GM12878 (cell line): ENCODE measurements around the gene IL22RA2. TPM values are rescaled to one million over a fixed set of nuclear protein-coding genes. Genes with fewer than 3 reads are reported as not detected.

Source experiments
- ATAC-seq: fragments of 200-7000 bp; cut with Tn5 transposase; 3 replicates; pipeline ENCODE4 v1.9.1; 2020; ENCODE audit warnings: mild to moderate bottlenecking, moderate library complexity
- BruUV-seq: library from RNA; stranded (reverse); fragments of 400-500 nt; replicated peaks from 2 replicates; lab custom pipeline; 2021; lab: Mats Ljungman, UMichigan
- CTCF ChIA-PET: fragments of 300-600 bp; sonication (Branson Sonifier 250); formaldehyde crosslinking; extraction: SDS; loops from one replicate; lab custom pipeline; 2021; ENCODE audit warnings: inconsistent platforms; lab: Yijun Ruan, JAX
- POLR2A ChIA-PET: fragments of 350-600 bp; formaldehyde crosslinking; extraction: SDS; loops from one replicate; lab custom pipeline; 2021; ENCODE audit warnings: inconsistent platforms; lab: Charles Lee
- RAD21 ChIA-PET: fragments of 300-600 bp; sonication (Branson Sonifier 250); formaldehyde crosslinking; loops from one replicate; lab custom pipeline; 2023; ENCODE audit warnings: antibody characterized with exemption; ENCODE audit not compliant: unreplicated experiment; lab: Charles Lee
- SMC1A ChIA-PET: fragments of 300-600 bp; sonication (Branson Sonifier 250); formaldehyde crosslinking; loops from one replicate; lab custom pipeline; 2023; ENCODE audit not compliant: unreplicated experiment, uncharacterized antibody; lab: Charles Lee
- DNase-seq: peaks from one replicate; pipeline ENCODE4 v3.0.0-alpha.2; 2011; ENCODE audit warnings: low read depth, low spot score
- FAIRE-seq: peaks from 3 replicates; lab custom pipeline; 2011; peaks lifted over from hg19 to GRCh38; lab: Jason Lieb, UNC
- H2AFZ ChIP-seq: 2 replicates; pipeline ENCODE4 v1.6.0; 2011; ENCODE audit warnings: low read depth, low read length, control low read depth; ENCODE audit not compliant: control insufficient read depth
- H3K27ac ChIP-seq: 2 replicates; pipeline ENCODE4 v1.5.1; 2011; ENCODE audit warnings: control low read depth; ENCODE audit not compliant: control insufficient read depth, insufficient read depth
- H3K27me3 ChIP-seq, 2 experiments: replicated peaks in 1 of 2; 2 replicates each; pipeline versions ENCODE4 v1.6.0 to v1.6.1; 2011; ENCODE audit warnings: low read length in 1 of 2; ENCODE audit not compliant: control insufficient read depth in 2 of 2, insufficient read depth in 2 of 2
- H3K36me3 ChIP-seq, 2 experiments: 2 replicates each; pipeline ENCODE4 v1.5.1; 2011; ENCODE audit warnings: low read length in 1 of 2; ENCODE audit not compliant: control insufficient read depth in 2 of 2, insufficient read depth in 2 of 2
- H3K4me1 ChIP-seq: 2 replicates; pipeline ENCODE4 v1.6.1; 2011; ENCODE audit warnings: mild to moderate bottlenecking, low read length, moderate library complexity, mixed read lengths; ENCODE audit not compliant: control insufficient read depth, insufficient read depth
- H3K4me2 ChIP-seq: 2 replicates; pipeline ENCODE4 v1.6.0; 2011; ENCODE audit warnings: control low read depth; ENCODE audit not compliant: control insufficient read depth, insufficient read depth
- H3K4me3 ChIP-seq: fragments of 200-600 bp; sonication (generic); 2 replicates; pipeline ENCODE4 v1.5.1; 2016
- H3K79me2 ChIP-seq: 2 replicates; pipeline ENCODE4 v1.6.0; 2011; ENCODE audit warnings: low read length; ENCODE audit not compliant: control insufficient read depth, insufficient read depth
- H3K9ac ChIP-seq: 2 replicates; pipeline ENCODE4 v1.8.0; 2011; ENCODE audit warnings: low read length, control low read depth, mixed read lengths; ENCODE audit not compliant: control insufficient read depth, insufficient read depth
- H3K9me3 ChIP-seq: replicated peaks from 3 replicates; pipeline ENCODE4 v1.5.1; 2011; ENCODE audit warnings: mild to moderate bottlenecking, low read length; ENCODE audit not compliant: control insufficient read depth, insufficient read depth
- H4K20me1 ChIP-seq: 2 replicates; pipeline ENCODE4 v1.6.0; 2011; ENCODE audit not compliant: control insufficient read depth, insufficient read depth
- CBX5 ChIP-seq: sonication (generic); IDR thresholded peaks from 2 replicates; pipeline ENCODE4 v1.6.1; 2016; ENCODE audit warnings: low read depth, moderate library complexity, mild to moderate bottlenecking, inconsistent platforms
- HSF1 ChIP-seq: fragments of 150-350 bp; IDR thresholded peaks from 2 replicates; pipeline ENCODE4 v1.6.1; 2014; ENCODE audit warnings: mild to moderate bottlenecking, low read depth, low read length
- NBN ChIP-seq: fragments of 450-650 bp; IDR thresholded peaks from 2 replicates; pipeline ENCODE4 v1.6.1; 2016
- NFIC ChIP-seq: IDR thresholded peaks from 2 replicates; pipeline ENCODE4 v1.6.1; 2012; ENCODE audit warnings: low read depth, mild to moderate bottlenecking, inconsistent platforms, low read length, moderate library complexity
- NKRF ChIP-seq: fragments of 450-650 bp; conservative IDR thresholded peaks from 2 replicates; pipeline ENCODE4 v1.6.1; 2017; ENCODE audit warnings: mild to moderate bottlenecking, moderate library complexity
- POU2F2 ChIP-seq: IDR thresholded peaks from 3 replicates; pipeline ENCODE4 v1.6.1; 2011; ENCODE audit warnings: low read depth, mild to moderate bottlenecking, low read length, borderline replicate concordance
- TBL1XR1 ChIP-seq: IDR thresholded peaks from 2 replicates; pipeline ENCODE4 v1.6.1; 2012; ENCODE audit warnings: low read depth, low read length, improper control_type of control experiment
- USF1 ChIP-seq: IDR thresholded peaks from 2 replicates; pipeline ENCODE4 v1.6.1; 2011; ENCODE audit warnings: borderline replicate concordance, low read depth, mild to moderate bottlenecking, moderate library complexity, mixed read lengths, low read length; ENCODE audit not compliant: insufficient read depth; ENCODE audit errors: extremely low read length
- WRNIP1 ChIP-seq: IDR thresholded peaks from 2 replicates; pipeline ENCODE4 v1.6.1; 2011; ENCODE audit warnings: low read depth, low read length, improper control_type of control experiment, borderline replicate concordance
- ZNF592 ChIP-seq: fragments of 450-650 bp; IDR thresholded peaks from 2 replicates; pipeline ENCODE4 v1.6.1; 2017; ENCODE audit warnings: mild to moderate bottlenecking, moderate library complexity
- WGBS: methylation state at CpG from one replicate; pipeline ENCODE4 v1.1.6; 2016; ENCODE audit warnings: low lambda C conversion rate; ENCODE audit not compliant: insufficient replicate concordance, insufficient coverage; ENCODE audit errors: missing lambda C conversion rate; 5-methylcytosine and 5-hydroxymethylcytosine counted together
- in situ Hi-C: fragments of 300-500 bp; cut with MboI; formaldehyde crosslinking; loops from 9 replicates; pipeline ENCODE4 v1.14.3; 2018; ENCODE audit warnings: mixed read lengths
- intact Hi-C: fragments of 100-400 bp; cut with micrococcal nuclease; formaldehyde crosslinking; loops from one replicate; pipeline ENCODE4 v1.14.2; 2022; ENCODE audit not compliant: unreplicated experiment
- polyA plus RNA-seq, 11 experiments: library from polyadenylated mRNA; depleted of rRNA in 4 of 11; unstranded in 6 of 11; stranded (reverse) in 5 of 11; fragments of >200 nt; fragmentation: Nextera tagmentation in 4 of 11; fragmentation: Illumina TruSeq in 1 of 11; extraction: Ambion mirVana in 4 of 11; extraction: Trizol in 1 of 11; gene quantifications; 1 replicate in 1 of 11; 2 replicates in 10 of 11; pipeline versions ENCODE4 v1.2.1 to v1.2.3, GENCODE V29; 2011 to 2016; ENCODE audit warnings: inconsistent platforms in 2 of 11, missing spikeins in 2 of 11, low read depth in 1 of 11
- total RNA-seq, 4 experiments: library from RNA; depleted of rRNA in 3 of 4; stranded (reverse); fragments of >200 nt in 3 of 4; fragmentation: Illumina TruSeq in 1 of 4; extraction: Trizol in 1 of 4; gene quantifications; 2 replicates each; pipeline versions ENCODE4 v1.2.1 to v1.2.3, GENCODE V29; 2013 to 2021

The IL22RA2 gene
- total and polyA plus RNA-seq, 10 of the 15 experiments (the other 5 are each of a cell fraction or from before 2014, with no cell fraction given) = 0.05 to 0.22 (median 0.09) TPM; not detected in 3

GRCh38 chr6:137181891-137182653 lies 8.6 kb upstream of the IL22RA2 start:
- in situ Hi-C loops (no loop called here), intact Hi-C loops (no loop called here)
- FAIRE-seq (no peak), ATAC-seq (no peak), DNase-seq (no peak)
- POLR2A ChIA-PET = interaction anchor here (0.6 to 1.0 kb wide), 2 partner anchors 9 to 212 kb away, joined by 3 read pairs; no protein-coding TSS in a partner anchor
- no peak overlapping the region for H3K4me3 ChIP-seq
- RAD21 ChIA-PET = interaction anchor here (1.1 to 1.3 kb wide), 3 partner anchors 8 to 88 kb away, joined by 3 to 4 read pairs (median 3); no protein-coding TSS in a partner anchor
- no TSS peak for BruUV-seq
- H3K9ac ChIP-seq = no peak overlapping the region
- H3K36me3 ChIP-seq = no peaks in the 10 kb centered on the region
- SMC1A ChIA-PET = interaction anchor here (0.7 to 1.5 kb wide), 5 partner anchors 11 to 36 kb away, joined by 3 to 7 read pairs (median 4); no protein-coding TSS in a partner anchor
- H3K27me3 ChIP-seq = no peaks in the 10 kb centered on the region
- H3K79me2 ChIP-seq = no peaks in the 10 kb centered on the region
- peaks cover 15% of the 10 kb centered on the region for H3K9me3 ChIP-seq
- TF ChIP-seq TBL1XR1 = no peak
- TF ChIP-seq ZNF592 = no peak
- TF ChIP-seq USF1 = no peak
- TF ChIP-seq NFIC = no peak
- TF ChIP-seq HSF1 = no peak
- TF ChIP-seq WRNIP1 = no peak
- TF ChIP-seq POU2F2 = no peak
- TF ChIP-seq NKRF = no peak
- no peak for TF ChIP-seq NBN
- TF ChIP-seq CBX5 = no peak
- CTCF ChIA-PET = interaction anchor here (0.6 to 2.0 kb wide), 6 partner anchors 9 to 336 kb away, joined by 3 to 7 read pairs (median 4); no protein-coding TSS in a partner anchor
- 62% methylated on average over 3 of the region's 3 CpGs for WGBS
- peaks cover 1% of the 10 kb centered on the region; the same call in 1 of the 2 replicates for H3K4me1 ChIP-seq
- H2AFZ ChIP-seq = no peak overlapping the region
- no peak overlapping the region for H3K4me2 ChIP-seq
- no peak overlapping the region for H3K27ac ChIP-seq
- H4K20me1 ChIP-seq = no peaks in the 10 kb centered on the region
